Psoas muscle (tissue), 8 donors: Measurements from ENCODE around the gene IGSF21. TPM values are rescaled to one million over a fixed set of nuclear protein-coding genes. Genes with fewer than 3 reads are reported as not detected.

Experiments used
- ATAC-seq, 4 donors: fragments of 200-7000 bp; cut with Tn5 transposase; one replicate each; pipeline ENCODE4 v1.9.1; 2020; ENCODE audit warnings: moderate library complexity in 3 of 4, mild to moderate bottlenecking in 2 of 4
- DNase-seq, 2 donors: peaks; one replicate each; pipeline ENCODE4 v3.0.0-alpha.2; 2020
- H3K27ac ChIP-seq: fragments of 200-600 bp; one replicate; pipeline ENCODE4 v1.8.0; 2022
- H3K27me3 ChIP-seq, 3 donors: fragments of 200-600 bp in 1 of 3; one replicate each; pipeline versions ENCODE4 v1.6.1 to v1.8.0; 2013 to 2022; ENCODE audit warnings: low read length in 2 of 3, mild to moderate bottlenecking in 2 of 3, moderate library complexity in 1 of 3; ENCODE audit not compliant: insufficient read depth in 3 of 3
- H3K36me3 ChIP-seq, 2 donors: fragments of 200-600 bp in 1 of 2; one replicate each; pipeline versions ENCODE4 v1.6.1 to v1.8.0; 2013 to 2022; ENCODE audit warnings: low read depth in 1 of 2, mild to moderate bottlenecking in 1 of 2, moderate library complexity in 1 of 2; ENCODE audit not compliant: insufficient read depth in 1 of 2
- H3K4me1 ChIP-seq: fragments of 200-600 bp; one replicate; pipeline ENCODE4 v1.8.0; 2022
- H3K4me3 ChIP-seq: fragments of 200-600 bp; one replicate; pipeline ENCODE4 v1.8.0; 2022; ENCODE audit warnings: mild to moderate bottlenecking
- H3K9me3 ChIP-seq: fragments of 200-600 bp; one replicate; pipeline ENCODE4 v1.8.0; 2022
- CTCF ChIP-seq: fragments of 200-600 bp; IDR thresholded peaks from one replicate; pipeline ENCODE4 v1.8.0; 2022; ENCODE audit warnings: antibody characterized with exemption
- WGBS, 3 donors: extraction: QIAGEN DNeasy Blood & Tissue Kit; methylation state at CpG; one replicate each; pipeline versions ENCODE4 v1.1.6 to v1.1.7; 2013; 5-methylcytosine and 5-hydroxymethylcytosine counted together
- intact Hi-C, 2 donors: fragments of 100-400 bp; cut with DNase I; formaldehyde crosslinking; loops; one replicate each; pipeline versions ENCODE4 v1.11.0 to v1.14.2; 2022
- polyA plus RNA-seq, 3 donors: library from polyadenylated mRNA; stranded (reverse); fragments of 200-250 nt; gene quantifications; one replicate each; pipeline ENCODE4 v1.2.3, GENCODE V29; 2013
- total RNA-seq, 4 donors: library from RNA; stranded (reverse); fragmentation: NEBNext Ultra II Directional in 2 of 4; extraction: Animal tissue kit (Norgen Biotek cat#: 25700) in 2 of 4; gene quantifications; one replicate each; pipeline versions ENCODE4 v1.2.1 to v1.2.4, GENCODE V29; 2021 to 2023
- donor health status: healthy with polysubstance abuse.
- donor health status: DM: no; HTN: no; CAD: no; lungs with moderate emphysema.
- donor health status: Bipolar disorder and iron deficiency.
- donor health status: healthy.
- donor health status: DM: yes; HTN: yes; CAD: no.
- donor health status: DM: no; HTN: no; CAD: no.
- donor health status: DM: no; HTN: no; CAD: no.
- donor health status: DM: yes; HTN: yes; CAD: no.

The IGSF21 gene
- total and polyA plus RNA-seq, 7 donors, result 0.10 to 0.88 (median 0.42) TPM

DNA sequence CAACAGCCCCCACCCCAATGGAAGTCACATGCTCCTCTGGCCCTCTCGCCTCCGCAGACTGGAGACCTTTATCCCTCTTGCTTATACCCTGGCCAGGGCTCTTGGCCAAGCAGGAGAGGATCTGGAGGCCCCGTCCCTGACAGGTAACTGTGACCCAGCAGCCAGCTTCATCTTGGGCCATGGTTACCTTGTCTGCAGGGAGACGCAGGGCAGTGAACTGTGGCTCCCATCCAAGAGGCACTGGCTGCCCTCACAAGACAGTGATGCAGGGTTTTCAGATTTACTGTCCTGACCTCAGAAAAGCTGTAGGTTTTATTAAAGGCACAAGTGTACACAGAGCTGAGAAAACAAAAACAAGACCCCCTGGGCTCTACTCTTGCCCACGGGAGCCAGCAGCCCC lies 276.5 kb downstream of the IGSF21 start:
- peaks cover 0 to 29% (median 7%) of the 10 kb centered on the region in 3 donors for H3K27me3 ChIP-seq
- no peaks in the 10 kb centered on the region for H3K9me3 ChIP-seq
- H3K4me1 ChIP-seq, result no peaks in the 10 kb centered on the region
- H3K36me3 ChIP-seq, result no peaks in the 10 kb centered on the region
- DNase-seq, result no peak
- no peak for TF ChIP-seq CTCF
- 46 to 76% (median 70%) methylated on average over 5 of the region's 5 CpGs for WGBS, 3 donors
- H3K27ac ChIP-seq, result no peak overlapping the region
- H3K4me3 ChIP-seq, result no peak overlapping the region
- ATAC-seq, result no peak
- intact Hi-C loops, result no loop called here

DNA sequence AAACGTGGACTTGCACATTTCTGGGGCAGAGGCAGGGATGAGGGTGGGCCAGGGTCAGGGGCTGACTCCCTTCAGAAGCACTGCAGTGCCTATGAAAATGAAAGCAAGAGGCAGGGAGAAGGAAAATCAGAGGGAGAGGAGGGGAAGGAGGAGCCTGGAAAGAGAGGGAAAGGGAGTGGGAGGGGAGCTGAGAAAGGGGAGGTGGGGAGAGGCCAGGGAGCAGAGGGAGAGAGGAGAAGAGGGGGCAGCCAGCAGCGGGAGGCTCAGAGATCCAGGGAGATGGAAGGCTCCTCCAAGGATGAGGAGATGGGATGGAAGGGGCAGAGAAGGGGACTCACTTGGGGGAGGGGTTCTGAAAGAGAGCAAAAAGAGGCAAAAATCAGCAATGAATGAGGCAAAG lies 276.9 kb downstream of the IGSF21 start:
- no peak for DNase-seq
- no peaks in the 10 kb centered on the region for H3K36me3 ChIP-seq

DNA sequence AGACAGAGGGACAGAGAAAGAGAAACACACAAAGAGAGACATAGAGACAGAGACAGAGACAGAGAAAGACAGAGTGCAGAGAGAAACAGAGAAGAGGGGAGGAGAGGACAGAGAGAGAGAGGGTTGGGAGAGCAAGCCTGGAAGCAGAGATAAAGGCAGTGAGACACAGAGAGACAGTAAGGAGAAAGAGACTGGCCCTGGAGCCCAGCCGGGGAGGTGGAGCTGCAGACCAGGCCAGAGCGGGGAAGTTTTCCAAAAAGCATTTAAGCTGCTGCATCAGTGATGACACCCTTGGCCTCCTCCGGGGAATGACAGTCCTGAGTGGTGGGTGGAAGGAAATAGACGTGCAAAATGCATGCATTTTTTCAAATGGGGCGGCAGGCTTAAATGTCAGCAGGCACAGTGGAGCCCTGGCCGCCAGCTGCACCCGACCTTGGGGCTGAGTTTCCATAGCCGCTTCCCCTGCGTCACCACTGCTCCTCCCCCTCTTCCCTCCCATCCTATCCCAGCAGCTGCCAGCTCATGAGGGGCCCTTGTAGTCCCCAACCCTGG lies 277.7 kb downstream of the IGSF21 start:
- no peak for ATAC-seq
- H3K4me3 ChIP-seq, result no peak overlapping the region
- no peak for TF ChIP-seq CTCF
- no peak overlapping the region for H3K27ac ChIP-seq
- peak in 1 of 2 donors; percentile 45 for DNase-seq
- H3K36me3 ChIP-seq, result no peaks in the 10 kb centered on the region
- intact Hi-C loops, result no loop called here
- no peaks in the 10 kb centered on the region for H3K9me3 ChIP-seq
- H3K4me1 ChIP-seq, result no peaks in the 10 kb centered on the region
- WGBS, 3 donors, result 5 to 10% (median 8%) methylated on average over 9 of the region's 9 CpGs
- peaks cover 0 to 29% (median 7%) of the 10 kb centered on the region in 3 donors for H3K27me3 ChIP-seq

More for the DNA sequence above, 276.9 kb downstream of the IGSF21 start:
- ATAC-seq, result no peak
- H3K4me3 ChIP-seq, result no peak overlapping the region
- intact Hi-C loops, result no loop called here
- H3K27ac ChIP-seq, result no peak overlapping the region
- no peaks in the 10 kb centered on the region for H3K4me1 ChIP-seq
- no peaks in the 10 kb centered on the region for H3K9me3 ChIP-seq
- H3K27me3 ChIP-seq, result peaks cover 0 to 29% (median 7%) of the 10 kb centered on the region in 3 donors
- TF ChIP-seq CTCF, result no peak
- WGBS, 3 donors, result 28 to 45% (median 30%) methylated on average over 2 of the region's 2 CpGs

GRCh38 chr1:18386591-18386990 lies 279.0 kb downstream of the IGSF21 start:
- intact Hi-C loops, result no loop called here
- WGBS, 3 donors, result 81 to 88% (median 83%) methylated on average over 5 of the region's 5 CpGs
- ATAC-seq (no peak), DNase-seq (no peak)
- Histone ChIP-seq H3K27ac (no peak overlapping the region), H3K36me3 (no peaks in the 10 kb centered on the region), H3K27me3 (peaks cover 0 to 29% (median 7%) of the 10 kb centered on the region in 3 donors), H3K4me3 (no peak overlapping the region), H3K4me1 (no peaks in the 10 kb centered on the region), H3K9me3 (no peaks in the 10 kb centered on the region)
- no peak for TF ChIP-seq CTCF

- Histone ChIP-seq H3K27ac (no peak overlapping the region), H3K36me3 (no peaks in the 10 kb centered on the region), H3K9me3 (no peaks in the 10 kb centered on the region), H3K27me3 (peaks cover 0 to 24% (median 9%) of the 10 kb centered on the region in 3 donors), H3K4me3 (no peak overlapping the region), H3K4me1 (no peaks in the 10 kb centered on the region)
- no peak for TF ChIP-seq CTCF
- DNase-seq (no peak), ATAC-seq (no peak)
- 69 to 79% (median 72%) methylated on average over 6 of the region's 6 CpGs for WGBS, 3 donors
- intact Hi-C loops, result no loop called here
These were observed 279.7 kb downstream of the IGSF21 start for GRCh38 chr1:18387307-18387706.
